HG02970 (cell line): ENCODE results near the gene AP3D1.
A peak's percentile ranks its signal among the peaks of the same experiment; 100 is the strongest.
"Not testable (repeated sequence)": the region's sequence is repeated elsewhere in the genome, so short reads cannot be mapped to it uniquely, and the experiment has no call there.

Experiments used
- ATAC-seq: cut with Tn5 transposase; IDR thresholded peaks from one replicate; pipeline ENCODE4 v1.9.1; 2021; ENCODE audit warnings: mild to moderate bottlenecking, moderate library complexity, moderate number of reproducible peaks; ENCODE audit not compliant: unreplicated experiment, low FRiP score

The AP3D1 gene

GRCh38 chr19:2157452-2157851, 6.1 kb upstream of the AP3D1 start:
- ATAC-seq: no peak

GRCh38 chr19:2154587-2155075, 3.3 kb upstream of the AP3D1 start:
- no peak for ATAC-seq

GRCh38 chr19:2150794-2151338, 500 bp downstream of the AP3D1 start:
- peak; percentile 24 for ATAC-seq

GRCh38 chr19:2149980-2150793, 1.2 kb downstream of the AP3D1 start:
- no peak for ATAC-seq

DNA sequence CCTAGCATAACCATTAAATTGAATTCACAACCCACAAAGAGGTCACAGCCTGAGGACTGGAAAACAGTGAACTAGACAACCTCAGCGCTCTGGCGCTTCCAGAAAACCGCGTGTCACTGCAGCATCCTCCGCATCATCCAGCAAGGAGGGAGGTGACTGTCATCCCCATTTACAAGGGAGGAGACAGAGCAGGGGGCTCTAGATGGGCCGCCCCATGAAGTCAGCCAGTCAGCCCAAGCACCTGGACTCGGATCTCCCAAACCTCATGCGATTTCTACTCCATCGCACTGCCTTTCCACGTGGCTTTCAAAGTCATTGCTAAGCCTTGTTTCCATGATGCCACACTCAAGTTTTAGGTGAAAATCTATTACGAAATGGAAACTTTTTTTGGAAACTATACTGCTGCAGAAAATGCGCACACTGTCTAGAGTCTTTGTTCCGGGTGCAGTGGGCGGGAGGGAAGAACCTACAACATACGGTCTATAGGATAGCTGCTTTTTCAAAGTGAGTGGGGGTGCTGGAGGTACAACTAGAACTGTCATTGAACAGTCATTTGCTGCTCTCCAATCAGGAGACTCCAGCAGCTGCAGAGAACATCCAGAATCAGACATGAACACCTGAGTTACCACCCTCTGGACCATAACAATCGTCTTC, 2.8 kb downstream of the AP3D1 start:
- ATAC-seq: no peak

- no peak for ATAC-seq
Measured at GRCh38 chr19:2145831-2146241, 5.5 kb downstream of the AP3D1 start.

- ATAC-seq: no peak
Measured at GRCh38 chr19:2144190-2144589, 7.2 kb downstream of the AP3D1 start.

GRCh38 chr19:2142173-2142829, 9.1 kb downstream of the AP3D1 start:
- ATAC-seq: no peak

DNA sequence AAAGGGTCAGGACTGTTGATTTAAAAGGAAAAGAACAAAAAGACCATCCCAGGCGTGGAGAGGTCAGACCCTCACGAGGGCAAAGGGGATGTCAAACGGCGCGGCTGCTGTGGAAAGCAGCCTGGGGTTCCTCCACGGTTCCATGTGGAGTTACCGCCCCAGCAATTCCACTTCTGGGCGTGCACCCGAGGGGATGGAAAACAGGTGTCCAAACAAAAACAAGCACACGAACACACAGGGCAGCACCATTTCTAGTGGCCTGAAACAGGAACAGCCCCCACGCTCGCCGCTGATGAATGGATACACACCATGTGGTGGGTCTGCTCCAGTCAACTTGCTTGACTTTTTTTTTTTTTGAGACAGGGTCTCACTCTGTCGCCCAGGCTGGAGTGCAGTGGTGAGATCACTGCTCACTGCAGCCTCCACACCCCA, 11.2 kb downstream of the AP3D1 start:
- ATAC-seq: no peak

DNA sequence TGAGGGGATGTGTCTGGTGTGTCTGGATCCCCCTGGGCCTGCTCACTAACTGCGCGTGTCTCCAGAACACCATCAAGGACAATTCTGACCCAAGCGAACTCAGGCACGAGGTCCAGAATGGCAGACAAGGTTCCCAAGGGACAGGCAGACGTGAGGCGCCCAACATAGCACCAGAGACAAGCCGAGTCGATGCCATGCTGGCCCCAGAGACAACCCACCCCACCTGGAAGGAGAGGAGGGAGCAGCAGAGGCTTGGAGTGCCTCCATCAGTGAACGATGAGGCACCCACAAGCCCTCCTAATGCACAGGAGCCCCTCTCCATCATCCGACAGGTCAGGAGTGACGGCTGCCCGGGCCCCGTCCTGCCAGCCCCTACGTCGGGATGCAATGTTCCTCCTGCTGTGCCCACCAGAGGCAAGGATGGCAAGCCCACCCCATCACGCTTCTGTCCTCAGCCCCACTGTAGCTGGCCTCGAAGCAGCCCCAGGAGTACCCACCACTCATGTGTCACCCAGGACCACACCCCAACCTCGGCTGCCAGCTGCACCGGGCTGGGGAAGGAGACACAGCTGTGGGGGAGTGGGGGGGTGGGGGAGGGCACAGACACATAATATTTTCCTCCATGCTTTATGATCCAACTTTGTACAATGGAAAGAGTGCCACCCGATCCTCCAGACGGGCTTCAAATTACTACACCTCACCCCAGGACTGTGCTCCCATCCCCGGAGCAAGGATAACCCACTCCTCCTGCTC, 11.8 kb downstream of the AP3D1 start:
- no peak for ATAC-seq

- ATAC-seq: no peak
Measured at GRCh38 chr19:2138061-2138728, 13.2 kb downstream of the AP3D1 start.

DNA sequence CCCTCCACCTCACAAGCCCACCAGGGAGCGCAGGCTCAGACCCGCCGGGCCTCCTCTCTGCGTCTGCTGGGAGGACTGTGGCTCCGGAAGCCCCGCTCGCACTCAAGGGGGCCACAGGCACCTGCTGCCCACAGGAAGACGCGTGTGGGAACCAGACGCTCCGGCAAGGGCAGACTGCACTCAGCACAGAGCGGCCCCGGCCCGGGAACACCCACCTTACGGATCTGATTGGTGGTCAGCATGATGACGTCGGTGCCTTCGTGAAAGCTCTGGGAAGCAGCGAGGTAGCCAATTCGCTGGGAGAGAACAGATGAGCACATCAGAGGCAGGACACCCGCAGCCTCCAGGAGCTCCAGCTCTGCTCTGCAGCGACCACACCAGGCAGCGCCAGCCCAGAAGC, 14.6 kb downstream of the AP3D1 start:
- no peak for ATAC-seq

GRCh38 chr19:2135474-2136402, 15.6 kb downstream of the AP3D1 start:
- no peak for ATAC-seq

DNA sequence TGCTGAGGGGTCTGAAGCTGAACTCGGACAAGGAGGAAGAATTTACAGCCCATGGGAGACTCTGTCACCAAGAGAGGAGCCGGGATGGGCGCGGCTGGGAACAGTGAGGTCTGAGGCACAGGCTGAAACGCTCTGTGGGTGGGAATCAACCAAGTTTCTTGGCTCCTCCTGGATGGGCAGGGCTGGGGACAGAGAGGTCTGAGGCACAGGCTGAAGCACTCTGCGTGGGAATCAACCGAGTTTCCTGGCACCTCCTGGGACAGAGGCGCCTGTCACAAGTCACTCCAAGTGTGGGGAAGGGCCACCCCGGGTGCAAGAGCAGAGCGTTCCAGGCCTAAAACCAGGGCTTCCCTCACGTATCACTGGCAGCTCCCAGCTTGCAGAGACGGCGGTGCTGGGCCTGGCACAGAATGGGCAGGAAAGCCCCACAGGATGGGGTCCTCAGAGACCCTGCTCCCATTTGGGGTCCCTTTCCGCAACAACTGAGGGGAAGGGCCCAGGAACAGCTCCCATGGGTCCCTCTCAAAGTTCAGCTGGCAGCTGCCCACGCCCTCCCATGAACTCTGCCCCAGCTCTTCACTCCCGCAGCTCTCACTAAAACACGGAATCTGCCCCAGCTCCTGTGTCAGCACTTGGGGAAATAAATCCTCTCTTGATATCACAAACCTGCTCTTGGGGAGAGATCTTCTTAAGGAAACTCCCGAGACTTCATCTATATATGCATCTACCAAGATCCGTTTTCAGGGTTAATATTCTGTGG, 18.5 kb downstream of the AP3D1 start:
- no peak for ATAC-seq

DNA sequence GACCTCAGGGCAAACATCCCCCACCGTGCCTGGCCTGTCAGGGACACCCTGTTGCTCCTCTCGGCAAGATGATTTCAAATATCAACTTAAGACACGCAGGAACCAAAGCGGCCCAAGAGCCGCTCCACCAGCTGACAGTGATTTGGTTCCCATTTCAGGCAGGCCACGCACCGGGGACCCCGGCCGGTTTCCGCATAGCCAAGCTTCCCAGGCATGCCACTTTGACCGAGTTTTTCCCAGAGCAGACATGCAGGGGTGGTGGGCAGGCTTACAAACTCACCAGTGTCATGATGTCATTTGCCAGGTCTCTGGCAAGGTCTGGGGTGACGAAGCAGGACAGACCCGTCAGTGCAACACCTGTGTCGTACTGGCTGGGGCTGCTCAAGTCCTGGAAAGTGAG, 19.2 kb downstream of the AP3D1 start:
- no peak for ATAC-seq

- ATAC-seq: not testable (repeated sequence)
Measured at GRCh38 chr19:2131012-2131975, 20.1 kb downstream of the AP3D1 start.
